Astrocyte of the spinal cord (primary cell): ENCODE results near the gene HDLBP.

ENCODE experiments used
- DNase-seq: peaks from one replicate; pipeline ENCODE4 v3.0.0; 2011; ENCODE audit warnings: low read depth, low spot score
- H3K4me3 ChIP-seq: 2 replicates; pipeline ENCODE4 v1.5.1; 2011; ENCODE audit warnings: low read depth, mild to moderate bottlenecking, low read length, moderate library complexity
- CTCF ChIP-seq: IDR thresholded peaks from 2 replicates; pipeline ENCODE4 v1.5.1; 2012; ENCODE audit warnings: low read depth, mild to moderate bottlenecking, low read length, inconsistent platforms
- in situ Hi-C: cut with HindIII; loops from 2 replicates; pipeline ENCODE4 v1.10.0; 2017; ENCODE audit warnings: low sequenced_read_pairs

Gene HDLBP

GRCh38 chr2:241288324-241288888 is 27.1 kb downstream of the HDLBP start:
- no peak overlapping the region for H3K4me3 ChIP-seq
- in situ Hi-C loops = no loop called here
- DNase-seq = peak; percentile 26
- TF ChIP-seq CTCF = no peak

GRCh38 chr2:241286348-241287090 is 29.0 kb downstream of the HDLBP start:
- in situ Hi-C loops = no loop called here
- DNase-seq = no peak
- TF ChIP-seq CTCF = no peak
- no peak overlapping the region for H3K4me3 ChIP-seq

GRCh38 chr2:241285596-241285995 is 29.9 kb downstream of the HDLBP start:
- no peak for DNase-seq
- in situ Hi-C loops = no loop called here
- H3K4me3 ChIP-seq = no peak overlapping the region
- TF ChIP-seq CTCF = no peak

GRCh38 chr2:241282555-241282954 is 32.9 kb downstream of the HDLBP start:
- no peak for TF ChIP-seq CTCF
- H3K4me3 ChIP-seq = no peak overlapping the region
- no peak for DNase-seq
- in situ Hi-C loops = no loop called here

- no peak for DNase-seq
- H3K4me3 ChIP-seq = no peak overlapping the region
- in situ Hi-C loops = no loop called here
- TF ChIP-seq CTCF = no peak
Observed at GRCh38 chr2:241280291-241280690, 35.2 kb downstream of the HDLBP start.

GRCh38 chr2:241279828-241280227 is 35.6 kb downstream of the HDLBP start:
- TF ChIP-seq CTCF = no peak
- no peak for DNase-seq
- in situ Hi-C loops = no loop called here
- no peak overlapping the region for H3K4me3 ChIP-seq
